Liver (tissue), 3 donors: ENCODE data around the gene MCCC1.
"Not testable (repeated sequence)": the region's sequence is repeated elsewhere in the genome, so short reads cannot be mapped to it uniquely, and the experiment has no call there.

Experiments used
- CTCF ChIP-seq: fragments of 150-350 bp; IDR thresholded peaks from 2 replicates; pipeline ENCODE4 v1.5.1; 2017; ENCODE audit warnings: improper control_type of control experiment, low read depth, low read length; ENCODE audit not compliant: missing input control
- GABPA ChIP-seq, 2 donors: IDR thresholded peaks in 1 of 2; conservative IDR thresholded peaks in 1 of 2; 2 replicates each; pipeline ENCODE4 v1.6.1; 2016; ENCODE audit warnings: antibody characterized with exemption in 2 of 2, mild to moderate bottlenecking in 1 of 2, moderate library complexity in 1 of 2
- JUND ChIP-seq, 2 donors: IDR thresholded peaks; 2 replicates each; pipeline ENCODE4 v1.6.1; 2016; ENCODE audit warnings: antibody characterized with exemption in 2 of 2
- RAD21 ChIP-seq, 2 donors: IDR thresholded peaks; 2 replicates each; pipeline ENCODE4 v1.6.1; 2016; ENCODE audit warnings: antibody characterized with exemption in 2 of 2, mild to moderate bottlenecking in 2 of 2
- REST ChIP-seq: IDR thresholded peaks from 2 replicates; pipeline ENCODE4 v1.6.1; 2016; ENCODE audit warnings: antibody characterized with exemption, mild to moderate bottlenecking
- SP1 ChIP-seq: IDR thresholded peaks from 2 replicates; pipeline ENCODE4 v1.6.1; 2018; ENCODE audit warnings: antibody characterized with exemption, mild to moderate bottlenecking
- TAF1 ChIP-seq: conservative IDR thresholded peaks from 2 replicates; pipeline ENCODE4 v1.6.1; 2016; ENCODE audit warnings: antibody characterized with exemption, mild to moderate bottlenecking
- YY1 ChIP-seq: IDR thresholded peaks from 2 replicates; pipeline ENCODE4 v1.6.1; 2016; ENCODE audit warnings: antibody characterized with exemption, mild to moderate bottlenecking
- TF ChIP-seq, protein P1 (sequence below): IDR thresholded peaks from 2 replicates; pipeline ENCODE4 v1.6.1; 2016; ENCODE audit warnings: antibody characterized with exemption
- TF ChIP-seq, protein P2 (sequence below): IDR thresholded peaks from 2 replicates; pipeline ENCODE4 v1.6.1; 2016; ENCODE audit warnings: antibody characterized with exemption
- donor health status: healthy.
- donor health status: healthy.

- not testable (repeated sequence) for TF ChIP-seq YY1; GABPA (IDR thresholded peaks at IDR 0.05 in 1 of 2, conservative IDR thresholded peaks at IDR 0.05 in 1 of 2); CTCF; JUND (IDR thresholded peaks at IDR 0.05); RAD21 (IDR thresholded peaks at IDR 0.05); REST; TAF1; SP1
- TF ChIP-seq, protein P1, sequence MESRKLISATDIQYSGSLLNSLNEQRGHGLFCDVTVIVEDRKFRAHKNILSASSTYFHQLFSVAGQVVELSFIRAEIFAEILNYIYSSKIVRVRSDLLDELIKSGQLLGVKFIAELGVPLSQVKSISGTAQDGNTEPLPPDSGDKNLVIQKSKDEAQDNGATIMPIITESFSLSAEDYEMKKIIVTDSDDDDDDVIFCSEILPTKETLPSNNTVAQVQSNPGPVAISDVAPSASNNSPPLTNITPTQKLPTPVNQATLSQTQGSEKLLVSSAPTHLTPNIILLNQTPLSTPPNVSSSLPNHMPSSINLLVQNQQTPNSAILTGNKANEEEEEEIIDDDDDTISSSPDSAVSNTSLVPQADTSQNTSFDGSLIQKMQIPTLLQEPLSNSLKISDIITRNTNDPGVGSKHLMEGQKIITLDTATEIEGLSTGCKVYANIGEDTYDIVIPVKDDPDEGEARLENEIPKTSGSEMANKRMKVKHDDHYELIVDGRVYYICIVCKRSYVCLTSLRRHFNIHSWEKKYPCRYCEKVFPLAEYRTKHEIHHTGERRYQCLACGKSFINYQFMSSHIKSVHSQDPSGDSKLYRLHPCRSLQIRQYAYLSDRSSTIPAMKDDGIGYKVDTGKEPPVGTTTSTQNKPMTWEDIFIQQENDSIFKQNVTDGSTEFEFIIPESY, result not testable (repeated sequence)
- TF ChIP-seq, protein P2, sequence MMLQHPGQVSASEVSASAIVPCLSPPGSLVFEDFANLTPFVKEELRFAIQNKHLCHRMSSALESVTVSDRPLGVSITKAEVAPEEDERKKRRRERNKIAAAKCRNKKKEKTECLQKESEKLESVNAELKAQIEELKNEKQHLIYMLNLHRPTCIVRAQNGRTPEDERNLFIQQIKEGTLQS, result not testable (repeated sequence)
Observed at GRCh38 chr3:183107372-183107771, 8.1 kb upstream of the MCCC1 start.
